Left lobe of liver (tissue), 2 donors: ENCODE data around the gene DDX6. TPM values are rescaled to one million over a fixed set of nuclear protein-coding genes. Genes with fewer than 3 reads are reported as not detected.
A peak's percentile ranks its signal among the peaks of the same experiment; 100 is the strongest.
"Not testable (repeated sequence)": the region's sequence is repeated elsewhere in the genome, so short reads cannot be mapped to it uniquely, and the experiment has no call there.

Experiments used
- ATAC-seq: fragments of 200-7000 bp; cut with Tn5 transposase; one replicate; pipeline ENCODE4 v1.9.1; 2020; ENCODE audit warnings: mild to moderate bottlenecking, moderate library complexity
- DNase-seq: peaks from one replicate; pipeline ENCODE4 v3.0.0-alpha.2; 2020; ENCODE audit warnings: low spot score
- total RNA-seq: library from RNA; stranded (reverse); gene quantifications from one replicate; pipeline ENCODE4 v1.2.1, GENCODE V29; 2021
- donor health status: DM: no; HTN: no; CAD: no; lungs with moderate emphysema.
- donor health status: DM: no; HTN: yes; CAD: no.

DDX6 gene
- total RNA-seq = 40.1 TPM

GRCh38 chr11:118791111-118791960 is at the start of gene DDX6:
Gene DDX6, minus strand, starts transcription at chr11:118791164. Its CDS starts 4,913 bp downstream, at chr11:118786251.
- ATAC-seq = peak; percentile 80
- DNase-seq = peak; percentile 90

- ATAC-seq = peak; percentile 75
- DNase-seq = peak; percentile 55
Observed at GRCh38 chr11:118838905-118839553, 48.1 kb upstream of the DDX6 start.

- no peak for ATAC-seq
- no peak for DNase-seq
Observed at GRCh38 chr11:118837868-118838267, 46.9 kb upstream of the DDX6 start.

- peak; percentile 76 for ATAC-seq
- DNase-seq = peak; percentile 61
Observed at GRCh38 chr11:118834427-118835028, 43.6 kb upstream of the DDX6 start.

GRCh38 chr11:118827118-118827517 is 36.2 kb upstream of the DDX6 start:
- no peak for ATAC-seq
- DNase-seq = no peak

- not testable (repeated sequence) for ATAC-seq, DNase-seq
Observed at GRCh38 chr11:118822936-118823510, 32.1 kb upstream of the DDX6 start.

GRCh38 chr11:118820412-118821357 is 29.7 kb upstream of the DDX6 start:
- DNase-seq (peak; percentile 96), ATAC-seq (peak; percentile 99)

GRCh38 chr11:118820025-118820379 is 29.0 kb upstream of the DDX6 start:
- ATAC-seq, DNase-seq: not testable (repeated sequence)

GRCh38 chr11:118819334-118820024 is 28.5 kb upstream of the DDX6 start:
- DNase-seq = no peak

GRCh38 chr11:118818130-118818529 is 27.2 kb upstream of the DDX6 start:
- ATAC-seq (no peak), DNase-seq (no peak)

More at GRCh38 chr11:118819334-118820024, 28.5 kb upstream of the DDX6 start:
- no peak for ATAC-seq

GRCh38 chr11:118813551-118813950 is 22.6 kb upstream of the DDX6 start:
- ATAC-seq (no peak), DNase-seq (no peak)

- DNase-seq (no peak), ATAC-seq (no peak)
Observed at GRCh38 chr11:118812485-118812884, 21.5 kb upstream of the DDX6 start.

GRCh38 chr11:118807800-118808778 is 17.1 kb upstream of the DDX6 start:
- ATAC-seq (no peak), DNase-seq (no peak)

GRCh38 chr11:118806400-118806799 is 15.4 kb upstream of the DDX6 start:
- no peak for DNase-seq
- no peak for ATAC-seq

- DNase-seq (no peak), ATAC-seq (no peak)
Observed at GRCh38 chr11:118804094-118804493, 13.1 kb upstream of the DDX6 start.

- DNase-seq = no peak
- ATAC-seq = no peak
Observed at GRCh38 chr11:118799372-118799771, 8.4 kb upstream of the DDX6 start.

- ATAC-seq (no peak), DNase-seq (no peak)
Observed at GRCh38 chr11:118797510-118797909, 6.5 kb upstream of the DDX6 start.

- ATAC-seq (peak; percentile 59), DNase-seq (peak; percentile 88)
Observed at GRCh38 chr11:118792570-118793124, 1.7 kb upstream of the DDX6 start.
